ENCODE data around the gene DMPK.
"Not testable (repeated sequence)": the region's sequence is repeated elsewhere in the genome, so short reads cannot be mapped to it uniquely, and the experiment has no call there.

Gene DMPK

GRCh38 chr19:45753548-45753947 is 28.7 kb downstream of the DMPK start:
- Histone ChIP-seq H4K20me1 (no peaks in the 10 kb centered on the region), H3K27ac (no peak overlapping the region), H3K9ac (no peak overlapping the region), H3K4me2 (peak overlapping the region; percentile 25), H3K27me3 (no peaks in the 10 kb centered on the region), H3K4me3 (no peak overlapping the region), H3K9me3 (no peaks in the 10 kb centered on the region), H3K4me1 (peaks cover 8% of the 10 kb centered on the region), H3K36me3 (no peaks in the 10 kb centered on the region)
- TF ChIP-seq Cebpa-rat (IDR thresholded peaks at IDR 0.05): no peak

- no peak for TF ChIP-seq Cebpa-rat (IDR thresholded peaks at IDR 0.05)
- no peak overlapping the region for H3K4me3 ChIP-seq
These were observed 29.7 kb downstream of the DMPK start for GRCh38 chr19:45752639-45753038.

GRCh38 chr19:45751483-45751882 is 30.8 kb downstream of the DMPK start:
- not testable (repeated sequence) for H3K27me3 ChIP-seq, H3K4me1 ChIP-seq, H3K4me2 ChIP-seq, H3K27ac ChIP-seq, H3K9ac ChIP-seq, H3K9me3 ChIP-seq, H3K36me3 ChIP-seq, H4K20me1 ChIP-seq, H3K4me3 ChIP-seq

More at GRCh38 chr19:45752639-45753038, 29.7 kb downstream of the DMPK start:
- Histone ChIP-seq H4K20me1 (no peaks in the 10 kb centered on the region), H3K4me1 (peaks cover 8% of the 10 kb centered on the region), H3K36me3 (no peaks in the 10 kb centered on the region), H3K4me2 (no peak overlapping the region), H3K9ac (no peak overlapping the region), H3K27me3 (no peaks in the 10 kb centered on the region), H3K27ac (no peak overlapping the region), H3K9me3 (no peaks in the 10 kb centered on the region)

- Histone ChIP-seq H3K9ac (no peak overlapping the region), H3K27me3 (no peaks in the 10 kb centered on the region), H3K36me3 (no peaks in the 10 kb centered on the region), H3K9me3 (no peaks in the 10 kb centered on the region), H3K27ac (no peak overlapping the region), H4K20me1 (no peaks in the 10 kb centered on the region), H3K4me2 (no peak overlapping the region), H3K4me3 (no peak overlapping the region), H3K4me1 (no peaks in the 10 kb centered on the region)
- TF ChIP-seq Cebpa-rat (IDR thresholded peaks at IDR 0.05): no peak
These were observed 34.8 kb downstream of the DMPK start for GRCh38 chr19:45747513-45747912.

GRCh38 chr19:45746866-45747265 is 35.4 kb downstream of the DMPK start:
- TF ChIP-seq Cebpa-rat (IDR thresholded peaks at IDR 0.05): no peak
- Histone ChIP-seq H3K4me2 (no peak overlapping the region), H3K4me3 (no peak overlapping the region), H4K20me1 (no peaks in the 10 kb centered on the region), H3K4me1 (no peaks in the 10 kb centered on the region), H3K27me3 (no peaks in the 10 kb centered on the region), H3K36me3 (no peaks in the 10 kb centered on the region), H3K9me3 (no peaks in the 10 kb centered on the region), H3K9ac (no peak overlapping the region), H3K27ac (no peak overlapping the region)

- Histone ChIP-seq H3K27ac (no peak overlapping the region), H3K9ac (no peak overlapping the region), H4K20me1 (no peaks in the 10 kb centered on the region), H3K9me3 (no peaks in the 10 kb centered on the region), H3K27me3 (no peaks in the 10 kb centered on the region), H3K4me1 (no peaks in the 10 kb centered on the region), H3K36me3 (no peaks in the 10 kb centered on the region), H3K4me3 (no peak overlapping the region), H3K4me2 (no peak overlapping the region)
- no peak for TF ChIP-seq Cebpa-rat (IDR thresholded peaks at IDR 0.05)
These were observed 36.7 kb downstream of the DMPK start for GRCh38 chr19:45745606-45746005.

GRCh38 chr19:45742969-45743368 is 39.3 kb downstream of the DMPK start:
- Histone ChIP-seq H3K9me3 (no peaks in the 10 kb centered on the region), H3K9ac (no peak overlapping the region), H3K4me2 (no peak overlapping the region), H3K4me1 (no peaks in the 10 kb centered on the region), H3K36me3 (no peaks in the 10 kb centered on the region), H3K27ac (no peak overlapping the region), H4K20me1 (no peaks in the 10 kb centered on the region), H3K27me3 (no peaks in the 10 kb centered on the region), H3K4me3 (no peak overlapping the region)
- no peak for TF ChIP-seq Cebpa-rat (IDR thresholded peaks at IDR 0.05)

- Histone ChIP-seq H3K4me3 (no peak overlapping the region), H3K9ac (no peak overlapping the region), H4K20me1 (no peaks in the 10 kb centered on the region), H3K4me1 (no peaks in the 10 kb centered on the region), H3K9me3 (no peaks in the 10 kb centered on the region), H3K36me3 (no peaks in the 10 kb centered on the region), H3K4me2 (no peak overlapping the region), H3K27me3 (no peaks in the 10 kb centered on the region), H3K27ac (no peak overlapping the region)
- no peak for TF ChIP-seq Cebpa-rat (IDR thresholded peaks at IDR 0.05)
These were observed 42.5 kb downstream of the DMPK start for GRCh38 chr19:45739498-45740439.

- no peak within 1 kb of the TSS for H3K4me3 ChIP-seq
- H3K4me2 ChIP-seq: no peak within 1 kb of the TSS
- H3K4me1 ChIP-seq: peaks cover 27% of the 10 kb centered on the region
- no peak within 1 kb of the TSS for H3K9ac ChIP-seq
- H3K27ac ChIP-seq: no peak within 1 kb of the TSS
- no peaks in the 10 kb centered on the region for H3K36me3 ChIP-seq
- H3K9me3 ChIP-seq: no peaks in the 10 kb centered on the region
- H3K27me3 ChIP-seq: no peaks in the 10 kb centered on the region
- H4K20me1 ChIP-seq: peaks cover 18% of the 10 kb centered on the region; the same call in 1 of the 2 replicates
- no peak for TF ChIP-seq Cebpa-rat (IDR thresholded peaks at IDR 0.05)
These were observed 49.0 kb downstream of the DMPK start, which contains the start of gene MEIOSIN for GRCh38 chr19:45733160-45733810. TSS of gene MEIOSIN (plus strand) at chr19:45733439. CDS start at chr19:45735377, 1,938 bp downstream.

Data from BLaER1 (cell line).